NCI-H128 (cell line): Measurements from ENCODE around the gene ETV3L.
"Not testable (repeated sequence)": the region's sequence is repeated elsewhere in the genome, so short reads cannot be mapped to it uniquely, and the experiment has no call there.

Experiments used
- DNase-seq: peaks from one replicate; lab custom pipeline; 2025; ENCODE audit not compliant: unreplicated experiment; lab: John Stamatoyannopoulos, UW

The ETV3L gene

GRCh38 chr1:157105988-157106812, 6.6 kb upstream of the ETV3L start:
- no peak for DNase-seq

- no peak for DNase-seq
Observed at GRCh38 chr1:157105298-157105987, 5.8 kb upstream of the ETV3L start.

GRCh38 chr1:157104598-157105293, 5.1 kb upstream of the ETV3L start:
- DNase-seq: no peak

- DNase-seq: no peak
Observed at GRCh38 chr1:157103268-157103667, 3.7 kb upstream of the ETV3L start.

GRCh38 chr1:157101149-157101548, 1.5 kb upstream of the ETV3L start:
- no peak for DNase-seq

GRCh38 chr1:157098987-157099632, 498 bp downstream of the ETV3L start:
- DNase-seq: not testable (repeated sequence)

GRCh38 chr1:157098519-157098918, 1.1 kb downstream of the ETV3L start:
- no peak for DNase-seq

GRCh38 chr1:157097692-157098091, 1.9 kb downstream of the ETV3L start:
- DNase-seq: no peak

- no peak for DNase-seq
Observed at GRCh38 chr1:157096881-157097280, 2.7 kb downstream of the ETV3L start.

- no peak for DNase-seq
Observed at GRCh38 chr1:157095551-157095950, 4.1 kb downstream of the ETV3L start.

GRCh38 chr1:157095091-157095490, 4.5 kb downstream of the ETV3L start:
- DNase-seq: no peak

GRCh38 chr1:157092831-157093230, 6.8 kb downstream of the ETV3L start:
- DNase-seq: no peak

GRCh38 chr1:157091668-157092273, 7.8 kb downstream of the ETV3L start:
- no peak for DNase-seq

- DNase-seq: no peak
Observed at GRCh38 chr1:157091186-157091585, 8.4 kb downstream of the ETV3L start.

- DNase-seq: no peak
Observed at GRCh38 chr1:157090771-157091170, 8.8 kb downstream of the ETV3L start.

- peak; percentile 85 for DNase-seq
Observed at GRCh38 chr1:157090196-157090647, 9.4 kb downstream of the ETV3L start.

GRCh38 chr1:157089789-157090188, 9.8 kb downstream of the ETV3L start:
- DNase-seq: no peak

- DNase-seq: no peak
Observed at GRCh38 chr1:157088607-157089006, 11.0 kb downstream of the ETV3L start.

GRCh38 chr1:157087030-157087429, 12.6 kb downstream of the ETV3L start:
- DNase-seq: no peak

GRCh38 chr1:157086299-157086698, 13.3 kb downstream of the ETV3L start:
- DNase-seq: no peak

GRCh38 chr1:157085421-157085820, 14.2 kb downstream of the ETV3L start:
- no peak for DNase-seq
